ENCODE measurements around the gene ROR1. TPM values are rescaled to one million over a fixed set of nuclear protein-coding genes. Genes with fewer than 3 reads are reported as not detected.

ROR1 gene
- total and polyA plus RNA-seq, 10 of the 15 experiments (the other 5 are each of a cell fraction or from before 2014, with no cell fraction given): 0.02 to 0.08 (median 0.05) TPM; not detected in 6

DNA sequence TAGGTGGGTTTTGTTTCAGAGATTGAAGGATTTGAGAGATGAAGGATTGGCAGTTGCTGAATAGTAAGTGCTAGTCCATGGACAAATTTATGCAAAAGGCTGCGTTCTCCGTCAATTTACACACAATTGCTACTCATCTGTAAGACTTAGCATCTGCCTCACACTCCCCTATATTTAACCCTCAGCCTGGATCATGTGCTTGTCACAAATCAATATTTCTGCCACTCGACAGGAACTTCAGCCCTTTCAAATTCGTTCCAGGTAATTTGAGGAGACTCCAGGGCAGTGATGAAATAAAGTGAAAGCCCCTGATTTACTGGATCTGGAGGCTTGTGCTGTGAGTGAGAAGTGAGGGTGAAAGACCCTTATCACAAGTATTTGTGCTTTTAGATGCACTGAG is 324.0 kb downstream of the ROR1 start:
- in situ Hi-C loops (cut with MboI): no loop called here
- H3K27me3 ChIP-seq (replicated peaks in 1 of 2; ENCODE audit: control insufficient read depth in 2 of 2, insufficient read depth in 2 of 2, low read length in 1 of 2): no peaks in the 10 kb centered on the region
- no peak for DNase-seq (ENCODE audit: low read depth, low spot score)
- H4K20me1 ChIP-seq (ENCODE audit: control insufficient read depth, insufficient read depth): no peaks in the 10 kb centered on the region
- 30% methylated on average over 4 of the region's 4 CpGs for WGBS (ENCODE audit: insufficient coverage, insufficient replicate concordance, low lambda C conversion rate, missing lambda C conversion rate)
- H3K9ac ChIP-seq (ENCODE audit: control insufficient read depth, insufficient read depth, low read length): no peak overlapping the region
- intact Hi-C loops (cut with micrococcal nuclease; ENCODE audit: unreplicated experiment): no loop called here
- H3K27ac ChIP-seq (ENCODE audit: control insufficient read depth, insufficient read depth): no peak overlapping the region
- BruUV-seq (replicated peaks): no TSS peak
- POLR2A ChIA-PET: no interaction called here
- no peak overlapping the region for H3K4me3 ChIP-seq
- RAD21 ChIA-PET (ENCODE audit: unreplicated experiment): no interaction called here
- H3K4me2 ChIP-seq (ENCODE audit: control insufficient read depth, insufficient read depth): no peak overlapping the region
- no peak for TF ChIP-seq JUNB (IDR thresholded peaks at IDR 0.05)
- TF ChIP-seq SMC3 (IDR thresholded peaks at IDR 0.05; ENCODE audit: borderline replicate concordance, low read length): no peak
- no peak for TF ChIP-seq HDAC2 (IDR thresholded peaks at IDR 0.05)
- no peak for TF ChIP-seq ZZZ3 (IDR thresholded peaks at IDR 0.05; ENCODE audit: control insufficient read depth, insufficient read length, low read depth)
- TF ChIP-seq SPI1 (IDR thresholded peaks at IDR 0.05; ENCODE audit: borderline replicate concordance, insufficient read depth, low read depth, low read length): no peak
- no peak for TF ChIP-seq SMARCA5 (IDR thresholded peaks at IDR 0.05)
- TF ChIP-seq PAX5 (IDR thresholded peaks at IDR 0.05; ENCODE audit: borderline replicate concordance, low read depth, low read length): no peak
- no peak for TF ChIP-seq SRF (IDR thresholded peaks at IDR 0.05; ENCODE audit: low read depth in 2 of 2, low read length in 2 of 2)
- no peak for TF ChIP-seq BRCA1 (IDR thresholded peaks at IDR 0.05; ENCODE audit: low read depth, low read length)
- CTCF ChIA-PET: interaction anchor here (0.6 kb wide), 1 partner anchor 24 kb away, joined by 3 read pairs; no protein-coding TSS in a partner anchor
- ATAC-seq: no peak
- no peak for FAIRE-seq
- H3K4me1 ChIP-seq (ENCODE audit: control insufficient read depth, insufficient read depth, low read length): no peaks in the 10 kb centered on the region
- H3K79me2 ChIP-seq (ENCODE audit: control insufficient read depth, insufficient read depth, low read length): no peaks in the 10 kb centered on the region
- no peaks in the 10 kb centered on the region for H3K36me3 ChIP-seq (ENCODE audit: control insufficient read depth in 2 of 2, insufficient read depth in 2 of 2, low read length in 1 of 2)
- H3K9me3 ChIP-seq (replicated peaks; ENCODE audit: control insufficient read depth, insufficient read depth, low read length): no peaks in the 10 kb centered on the region
- H2AFZ ChIP-seq (ENCODE audit: control insufficient read depth, low read depth, low read length): no peak overlapping the region
- SMC1A ChIA-PET (ENCODE audit: uncharacterized antibody, unreplicated experiment): no interaction called here

DNA sequence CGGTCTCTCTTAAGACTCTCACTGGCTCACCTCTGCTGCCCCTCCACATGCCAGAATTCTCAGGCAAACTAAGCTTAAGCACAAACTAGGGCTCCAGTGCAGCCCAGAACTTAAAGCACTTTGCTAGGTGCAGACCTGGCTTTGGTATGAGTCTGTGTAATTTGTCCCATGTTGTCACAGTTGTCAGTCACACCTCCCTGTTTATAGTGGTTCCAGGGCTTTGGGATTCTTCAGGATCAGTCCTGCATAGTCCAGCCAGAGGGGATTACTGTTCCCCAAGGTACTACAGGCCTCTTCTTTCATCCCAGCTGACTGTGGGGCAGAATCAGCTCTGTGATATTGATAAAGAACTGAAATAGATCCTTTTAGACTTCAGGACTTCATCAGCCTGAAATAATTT is 324.6 kb downstream of the ROR1 start:
- DNase-seq (ENCODE audit: low read depth, low spot score) (no peak), FAIRE-seq (no peak), ATAC-seq (no peak)
- ChIA-PET POLR2A (no interaction called here), SMC1A (ENCODE audit: uncharacterized antibody, unreplicated experiment) (no interaction called here), RAD21 (ENCODE audit: unreplicated experiment) (no interaction called here), CTCF (no interaction called here)
- Histone ChIP-seq H3K4me1 (ENCODE audit: control insufficient read depth, insufficient read depth, low read length) (no peaks in the 10 kb centered on the region), H4K20me1 (ENCODE audit: control insufficient read depth, insufficient read depth) (no peaks in the 10 kb centered on the region), H3K27ac (ENCODE audit: control insufficient read depth, insufficient read depth) (no peak overlapping the region), H3K27me3 (replicated peaks in 1 of 2; ENCODE audit: control insufficient read depth in 2 of 2, insufficient read depth in 2 of 2, low read length in 1 of 2) (no peaks in the 10 kb centered on the region), H3K79me2 (ENCODE audit: control insufficient read depth, insufficient read depth, low read length) (no peaks in the 10 kb centered on the region), H3K9ac (ENCODE audit: control insufficient read depth, insufficient read depth, low read length) (no peak overlapping the region), H3K4me2 (ENCODE audit: control insufficient read depth, insufficient read depth) (no peak overlapping the region), H2AFZ (ENCODE audit: control insufficient read depth, low read depth, low read length) (no peak overlapping the region), H3K9me3 (replicated peaks; ENCODE audit: control insufficient read depth, insufficient read depth, low read length) (no peaks in the 10 kb centered on the region), H3K4me3 (no peak overlapping the region), H3K36me3 (ENCODE audit: control insufficient read depth in 2 of 2, insufficient read depth in 2 of 2, low read length in 1 of 2) (no peaks in the 10 kb centered on the region)
- in situ Hi-C loops (cut with MboI) (no loop called here), intact Hi-C loops (cut with micrococcal nuclease; ENCODE audit: unreplicated experiment) (no loop called here)
- no TSS peak for BruUV-seq (replicated peaks)
- 92% methylated on average over 1 of the region's 1 CpG for WGBS (ENCODE audit: insufficient coverage, insufficient replicate concordance, low lambda C conversion rate, missing lambda C conversion rate)
- TF ChIP-seq EGR1 (IDR thresholded peaks at IDR 0.05; ENCODE audit: borderline replicate concordance in 1 of 2, low read depth in 2 of 2, low read length in 2 of 2) (no peak), BHLHE40 (IDR thresholded peaks at IDR 0.05; ENCODE audit: borderline replicate concordance in 1 of 2, low read depth in 2 of 2, low read length in 1 of 2) (no peak), SMARCA5 (IDR thresholded peaks at IDR 0.05) (no peak), TCF3 (IDR thresholded peaks at IDR 0.05; ENCODE audit: borderline replicate concordance, insufficient read depth, low read depth, low read length) (no peak), NFIC (IDR thresholded peaks at IDR 0.05; ENCODE audit: low read depth, low read length) (no peak), GABPA (IDR thresholded peaks at IDR 0.05; ENCODE audit: low read depth) (no peak), SRF (IDR thresholded peaks at IDR 0.05; ENCODE audit: low read depth in 2 of 2, low read length in 2 of 2) (no peak), SP1 (IDR thresholded peaks at IDR 0.05; ENCODE audit: low read depth, low read length) (no peak)
- TF ChIP-seq, protein P1, sequence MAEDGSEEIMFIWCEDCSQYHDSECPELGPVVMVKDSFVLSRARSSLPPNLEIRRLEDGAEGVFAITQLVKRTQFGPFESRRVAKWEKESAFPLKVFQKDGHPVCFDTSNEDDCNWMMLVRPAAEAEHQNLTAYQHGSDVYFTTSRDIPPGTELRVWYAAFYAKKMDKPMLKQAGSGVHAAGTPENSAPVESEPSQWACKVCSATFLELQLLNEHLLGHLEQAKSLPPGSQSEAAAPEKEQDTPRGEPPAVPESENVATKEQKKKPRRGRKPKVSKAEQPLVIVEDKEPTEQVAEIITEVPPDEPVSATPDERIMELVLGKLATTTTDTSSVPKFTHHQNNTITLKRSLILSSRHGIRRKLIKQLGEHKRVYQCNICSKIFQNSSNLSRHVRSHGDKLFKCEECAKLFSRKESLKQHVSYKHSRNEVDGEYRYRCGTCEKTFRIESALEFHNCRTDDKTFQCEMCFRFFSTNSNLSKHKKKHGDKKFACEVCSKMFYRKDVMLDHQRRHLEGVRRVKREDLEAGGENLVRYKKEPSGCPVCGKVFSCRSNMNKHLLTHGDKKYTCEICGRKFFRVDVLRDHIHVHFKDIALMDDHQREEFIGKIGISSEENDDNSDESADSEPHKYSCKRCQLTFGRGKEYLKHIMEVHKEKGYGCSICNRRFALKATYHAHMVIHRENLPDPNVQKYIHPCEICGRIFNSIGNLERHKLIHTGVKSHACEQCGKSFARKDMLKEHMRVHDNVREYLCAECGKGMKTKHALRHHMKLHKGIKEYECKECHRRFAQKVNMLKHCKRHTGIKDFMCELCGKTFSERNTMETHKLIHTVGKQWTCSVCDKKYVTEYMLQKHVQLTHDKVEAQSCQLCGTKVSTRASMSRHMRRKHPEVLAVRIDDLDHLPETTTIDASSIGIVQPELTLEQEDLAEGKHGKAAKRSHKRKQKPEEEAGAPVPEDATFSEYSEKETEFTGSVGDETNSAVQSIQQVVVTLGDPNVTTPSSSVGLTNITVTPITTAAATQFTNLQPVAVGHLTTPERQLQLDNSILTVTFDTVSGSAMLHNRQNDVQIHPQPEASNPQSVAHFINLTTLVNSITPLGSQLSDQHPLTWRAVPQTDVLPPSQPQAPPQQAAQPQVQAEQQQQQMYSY (CRISPR knock-in tag; IDR thresholded peaks at IDR 0.05): no peak
